K562 (cell line): Measurements from ENCODE around the gene ADSS2. TPM values are rescaled to one million over a fixed set of nuclear protein-coding genes. Genes with fewer than 3 reads are reported as not detected.

Experiments used
- HMGN3 ChIP-seq: IDR thresholded peaks from 2 replicates; pipeline ENCODE4 v1.6.1; 2011; ENCODE audit warnings: borderline replicate concordance, low read depth, mild to moderate bottlenecking, mixed read lengths, low read length; ENCODE audit not compliant: insufficient read length; ENCODE audit errors: extremely low read depth
- HNRNPUL1 ChIP-seq: fragments of 200-400 bp; formaldehyde crosslinking; IDR thresholded peaks from 2 replicates; pipeline ENCODE4 v1.6.1; 2017; ENCODE audit warnings: low read length
- KLF16 ChIP-seq: IDR thresholded peaks from 2 replicates; pipeline ENCODE4 v1.6.1; 2016; ENCODE audit warnings: antibody characterized with exemption
- RBM15 ChIP-seq: fragments of 200-400 bp; formaldehyde crosslinking; IDR thresholded peaks from 2 replicates; pipeline ENCODE4 v1.6.1; 2018; ENCODE audit warnings: mild to moderate bottlenecking, low read length, moderate library complexity; ENCODE audit not compliant: insufficient read depth
- SP2 ChIP-seq: IDR thresholded peaks from 2 replicates; pipeline ENCODE4 v1.6.1; 2011; ENCODE audit warnings: mild to moderate bottlenecking, low read depth, low read length, moderate library complexity; ENCODE audit not compliant: poor library complexity, severe bottlenecking; ENCODE audit errors: extremely low read depth
- STAG1 ChIP-seq: sonication (generic); formaldehyde crosslinking; IDR thresholded peaks from 2 replicates; pipeline ENCODE4 v1.5.0; 2020; ENCODE audit warnings: missing genetic modification reagents, borderline replicate concordance
- ZNF311 ChIP-seq: fragments of 250-450 bp; sonication (Bioruptor Pico); IDR thresholded peaks from 2 replicates; pipeline ENCODE4 v1.4.0; 2020; ENCODE audit warnings: mild to moderate bottlenecking, moderate library complexity
- ZNF717 ChIP-seq: fragments of 250-450 bp; sonication (Bioruptor Pico); IDR thresholded peaks from 2 replicates; pipeline ENCODE4 v1.5.0; 2021
- polyA plus RNA-seq, 8 experiments: library from polyadenylated mRNA; depleted of rRNA in 4 of 8; stranded (reverse) in 5 of 8; unstranded in 3 of 8; fragments of >200 nt; fragmentation: Nextera tagmentation in 2 of 8; fragmentation: Illumina TruSeq in 1 of 8; extraction: Ambion mirVana in 2 of 8; extraction: Trizol in 1 of 8; gene quantifications; 2 replicates each; pipeline versions ENCODE4 v1.2.1 to v1.2.3, GENCODE V29; 2011 to 2014; ENCODE audit warnings: inconsistent platforms in 1 of 8, missing spikeins in 1 of 8
- total RNA-seq, 7 experiments: library from RNA; depleted of rRNA in 6 of 7; stranded (reverse); fragments of >200 nt in 6 of 7; fragmentation: Illumina TruSeq in 2 of 7; extraction: Trizol in 2 of 7; gene quantifications; 2 replicates each; pipeline versions ENCODE4 v1.2.1 to v1.2.3, GENCODE V29; 2011 to 2021; ENCODE audit warnings: low replicate concordance in 1 of 7
- TF ChIP-seq, protein P1 (sequence below): fragments of 450-650 bp; IDR thresholded peaks from 2 replicates; pipeline ENCODE4 v1.6.1; 2016; ENCODE audit warnings: mild to moderate bottlenecking, moderate library complexity
- TF ChIP-seq, protein P2 (sequence below): sonication (generic); formaldehyde crosslinking; IDR thresholded peaks from 2 replicates; pipeline ENCODE4 v1.9.0; 2022; ENCODE audit warnings: mild to moderate bottlenecking, missing genetic modification reagents
- TF ChIP-seq, protein P3 (sequence below), 2 experiments: IDR thresholded peaks; 2 replicates each; pipeline ENCODE4 v1.6.1; 2011; ENCODE audit warnings: borderline replicate concordance in 1 of 2, control low read depth in 1 of 2, low read depth in 1 of 2, low read length in 1 of 2, mild to moderate bottlenecking in 1 of 2, mixed read lengths in 1 of 2, moderate library complexity in 1 of 2; ENCODE audit not compliant: insufficient read depth in 1 of 2, insufficient read length in 1 of 2, poor library complexity in 1 of 2, severe bottlenecking in 1 of 2; ENCODE audit errors: extremely low read depth in 1 of 2
- TF ChIP-seq, protein P4 (sequence below): fragments of 250-450 bp; sonication (Bioruptor Pico); IDR thresholded peaks from 2 replicates; pipeline ENCODE4 v1.5.0; 2021

ADSS2 gene
- total and polyA plus RNA-seq, 9 of the 15 experiments (the other 6 are each of a cell fraction or from before 2014, with no cell fraction given), result 8.8 to 63.8 (median 59.4) TPM

DNA sequence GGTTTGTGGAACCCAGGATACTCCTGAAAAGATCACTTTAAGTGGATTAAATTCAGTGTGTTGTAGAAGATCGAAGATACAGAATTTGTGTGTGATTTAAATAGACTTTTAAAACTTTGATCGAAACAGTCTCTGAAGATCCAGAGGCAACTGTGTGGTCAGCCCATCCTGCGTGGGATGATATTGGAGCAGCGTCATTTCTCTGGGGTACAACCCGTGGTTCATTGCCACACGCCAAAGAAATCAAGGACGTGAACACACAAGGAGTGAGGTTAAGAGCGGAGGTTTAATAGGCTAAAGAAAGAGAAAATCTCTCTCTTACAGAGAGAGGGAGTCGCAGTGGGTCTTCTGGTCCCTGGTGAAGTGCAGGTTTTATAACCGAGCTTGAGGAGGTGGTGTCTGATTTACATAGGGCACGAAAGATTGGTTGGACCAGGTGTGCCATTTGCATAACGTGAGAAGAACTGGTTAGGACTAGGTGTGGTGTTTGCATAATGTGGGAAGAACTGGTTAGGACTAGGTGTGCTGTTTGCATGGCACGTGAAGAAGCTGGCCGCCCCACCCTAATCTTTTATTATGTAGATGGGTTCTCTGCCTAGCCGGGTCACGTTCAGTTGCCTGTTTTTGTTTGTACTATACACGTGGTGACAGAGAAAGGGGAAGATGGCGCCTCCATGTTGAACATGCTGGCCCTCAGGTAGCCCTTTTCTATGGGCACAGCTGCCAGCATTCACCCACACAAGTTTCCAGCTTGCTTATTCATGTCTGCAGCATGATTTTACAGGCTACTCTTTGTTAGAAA lies 82.3 kb downstream of the ADSS2 start (continued):
- TF ChIP-seq, protein P1, sequence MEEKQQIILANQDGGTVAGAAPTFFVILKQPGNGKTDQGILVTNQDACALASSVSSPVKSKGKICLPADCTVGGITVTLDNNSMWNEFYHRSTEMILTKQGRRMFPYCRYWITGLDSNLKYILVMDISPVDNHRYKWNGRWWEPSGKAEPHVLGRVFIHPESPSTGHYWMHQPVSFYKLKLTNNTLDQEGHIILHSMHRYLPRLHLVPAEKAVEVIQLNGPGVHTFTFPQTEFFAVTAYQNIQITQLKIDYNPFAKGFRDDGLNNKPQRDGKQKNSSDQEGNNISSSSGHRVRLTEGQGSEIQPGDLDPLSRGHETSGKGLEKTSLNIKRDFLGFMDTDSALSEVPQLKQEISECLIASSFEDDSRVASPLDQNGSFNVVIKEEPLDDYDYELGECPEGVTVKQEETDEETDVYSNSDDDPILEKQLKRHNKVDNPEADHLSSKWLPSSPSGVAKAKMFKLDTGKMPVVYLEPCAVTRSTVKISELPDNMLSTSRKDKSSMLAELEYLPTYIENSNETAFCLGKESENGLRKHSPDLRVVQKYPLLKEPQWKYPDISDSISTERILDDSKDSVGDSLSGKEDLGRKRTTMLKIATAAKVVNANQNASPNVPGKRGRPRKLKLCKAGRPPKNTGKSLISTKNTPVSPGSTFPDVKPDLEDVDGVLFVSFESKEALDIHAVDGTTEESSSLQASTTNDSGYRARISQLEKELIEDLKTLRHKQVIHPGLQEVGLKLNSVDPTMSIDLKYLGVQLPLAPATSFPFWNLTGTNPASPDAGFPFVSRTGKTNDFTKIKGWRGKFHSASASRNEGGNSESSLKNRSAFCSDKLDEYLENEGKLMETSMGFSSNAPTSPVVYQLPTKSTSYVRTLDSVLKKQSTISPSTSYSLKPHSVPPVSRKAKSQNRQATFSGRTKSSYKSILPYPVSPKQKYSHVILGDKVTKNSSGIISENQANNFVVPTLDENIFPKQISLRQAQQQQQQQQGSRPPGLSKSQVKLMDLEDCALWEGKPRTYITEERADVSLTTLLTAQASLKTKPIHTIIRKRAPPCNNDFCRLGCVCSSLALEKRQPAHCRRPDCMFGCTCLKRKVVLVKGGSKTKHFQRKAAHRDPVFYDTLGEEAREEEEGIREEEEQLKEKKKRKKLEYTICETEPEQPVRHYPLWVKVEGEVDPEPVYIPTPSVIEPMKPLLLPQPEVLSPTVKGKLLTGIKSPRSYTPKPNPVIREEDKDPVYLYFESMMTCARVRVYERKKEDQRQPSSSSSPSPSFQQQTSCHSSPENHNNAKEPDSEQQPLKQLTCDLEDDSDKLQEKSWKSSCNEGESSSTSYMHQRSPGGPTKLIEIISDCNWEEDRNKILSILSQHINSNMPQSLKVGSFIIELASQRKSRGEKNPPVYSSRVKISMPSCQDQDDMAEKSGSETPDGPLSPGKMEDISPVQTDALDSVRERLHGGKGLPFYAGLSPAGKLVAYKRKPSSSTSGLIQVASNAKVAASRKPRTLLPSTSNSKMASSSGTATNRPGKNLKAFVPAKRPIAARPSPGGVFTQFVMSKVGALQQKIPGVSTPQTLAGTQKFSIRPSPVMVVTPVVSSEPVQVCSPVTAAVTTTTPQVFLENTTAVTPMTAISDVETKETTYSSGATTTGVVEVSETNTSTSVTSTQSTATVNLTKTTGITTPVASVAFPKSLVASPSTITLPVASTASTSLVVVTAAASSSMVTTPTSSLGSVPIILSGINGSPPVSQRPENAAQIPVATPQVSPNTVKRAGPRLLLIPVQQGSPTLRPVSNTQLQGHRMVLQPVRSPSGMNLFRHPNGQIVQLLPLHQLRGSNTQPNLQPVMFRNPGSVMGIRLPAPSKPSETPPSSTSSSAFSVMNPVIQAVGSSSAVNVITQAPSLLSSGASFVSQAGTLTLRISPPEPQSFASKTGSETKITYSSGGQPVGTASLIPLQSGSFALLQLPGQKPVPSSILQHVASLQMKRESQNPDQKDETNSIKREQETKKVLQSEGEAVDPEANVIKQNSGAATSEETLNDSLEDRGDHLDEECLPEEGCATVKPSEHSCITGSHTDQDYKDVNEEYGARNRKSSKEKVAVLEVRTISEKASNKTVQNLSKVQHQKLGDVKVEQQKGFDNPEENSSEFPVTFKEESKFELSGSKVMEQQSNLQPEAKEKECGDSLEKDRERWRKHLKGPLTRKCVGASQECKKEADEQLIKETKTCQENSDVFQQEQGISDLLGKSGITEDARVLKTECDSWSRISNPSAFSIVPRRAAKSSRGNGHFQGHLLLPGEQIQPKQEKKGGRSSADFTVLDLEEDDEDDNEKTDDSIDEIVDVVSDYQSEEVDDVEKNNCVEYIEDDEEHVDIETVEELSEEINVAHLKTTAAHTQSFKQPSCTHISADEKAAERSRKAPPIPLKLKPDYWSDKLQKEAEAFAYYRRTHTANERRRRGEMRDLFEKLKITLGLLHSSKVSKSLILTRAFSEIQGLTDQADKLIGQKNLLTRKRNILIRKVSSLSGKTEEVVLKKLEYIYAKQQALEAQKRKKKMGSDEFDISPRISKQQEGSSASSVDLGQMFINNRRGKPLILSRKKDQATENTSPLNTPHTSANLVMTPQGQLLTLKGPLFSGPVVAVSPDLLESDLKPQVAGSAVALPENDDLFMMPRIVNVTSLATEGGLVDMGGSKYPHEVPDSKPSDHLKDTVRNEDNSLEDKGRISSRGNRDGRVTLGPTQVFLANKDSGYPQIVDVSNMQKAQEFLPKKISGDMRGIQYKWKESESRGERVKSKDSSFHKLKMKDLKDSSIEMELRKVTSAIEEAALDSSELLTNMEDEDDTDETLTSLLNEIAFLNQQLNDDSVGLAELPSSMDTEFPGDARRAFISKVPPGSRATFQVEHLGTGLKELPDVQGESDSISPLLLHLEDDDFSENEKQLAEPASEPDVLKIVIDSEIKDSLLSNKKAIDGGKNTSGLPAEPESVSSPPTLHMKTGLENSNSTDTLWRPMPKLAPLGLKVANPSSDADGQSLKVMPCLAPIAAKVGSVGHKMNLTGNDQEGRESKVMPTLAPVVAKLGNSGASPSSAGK, result peak; percentile 48; the same call in 1 of the 2 replicates
- TF ChIP-seq, protein P2, sequence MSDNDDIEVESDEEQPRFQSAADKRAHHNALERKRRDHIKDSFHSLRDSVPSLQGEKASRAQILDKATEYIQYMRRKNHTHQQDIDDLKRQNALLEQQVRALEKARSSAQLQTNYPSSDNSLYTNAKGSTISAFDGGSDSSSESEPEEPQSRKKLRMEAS (CRISPR knock-in tag), result peak; percentile 52
- no peak for TF ChIP-seq STAG1 (CRISPR knock-in tag)
- TF ChIP-seq ZNF717 (CRISPR knock-in tag), result no peak
- TF ChIP-seq ZNF311 (CRISPR knock-in tag), result no peak
- TF ChIP-seq, protein P3, sequence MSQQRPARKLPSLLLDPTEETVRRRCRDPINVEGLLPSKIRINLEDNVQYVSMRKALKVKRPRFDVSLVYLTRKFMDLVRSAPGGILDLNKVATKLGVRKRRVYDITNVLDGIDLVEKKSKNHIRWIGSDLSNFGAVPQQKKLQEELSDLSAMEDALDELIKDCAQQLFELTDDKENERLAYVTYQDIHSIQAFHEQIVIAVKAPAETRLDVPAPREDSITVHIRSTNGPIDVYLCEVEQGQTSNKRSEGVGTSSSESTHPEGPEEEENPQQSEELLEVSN (IDR thresholded peaks at IDR 0.05; ENCODE audit: borderline replicate concordance in 1 of 2, extremely low read depth in 1 of 2, insufficient read depth in 1 of 2, insufficient read length in 1 of 2, low read depth in 1 of 2, low read length in 1 of 2, poor library complexity in 1 of 2, severe bottlenecking in 1 of 2), result peak in 1 of 2 experiments; percentile 28
- TF ChIP-seq, protein P4, sequence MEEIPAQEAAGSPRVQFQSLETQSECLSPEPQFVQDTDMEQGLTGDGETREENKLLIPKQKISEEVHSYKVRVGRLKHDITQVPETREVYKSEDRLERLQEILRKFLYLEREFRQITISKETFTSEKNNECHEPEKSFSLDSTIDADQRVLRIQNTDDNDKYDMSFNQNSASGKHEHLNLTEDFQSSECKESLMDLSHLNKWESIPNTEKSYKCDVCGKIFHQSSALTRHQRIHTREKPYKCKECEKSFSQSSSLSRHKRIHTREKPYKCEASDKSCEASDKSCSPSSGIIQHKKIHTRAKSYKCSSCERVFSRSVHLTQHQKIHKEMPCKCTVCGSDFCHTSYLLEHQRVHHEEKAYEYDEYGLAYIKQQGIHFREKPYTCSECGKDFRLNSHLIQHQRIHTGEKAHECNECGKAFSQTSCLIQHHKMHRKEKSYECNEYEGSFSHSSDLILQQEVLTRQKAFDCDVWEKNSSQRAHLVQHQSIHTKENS, result no peak
- TF ChIP-seq SP2, result no peak
- no peak for TF ChIP-seq HNRNPUL1
- 0 out of 2 replicates have a peak, but pooled peaks have one; percentile 20 for TF ChIP-seq KLF16
- peak; percentile 5 for TF ChIP-seq HMGN3
- TF ChIP-seq RBM15, result no peak
